AG09319 (cell line): ENCODE results near the gene TTC21A.

ENCODE experiments used
- DNase-seq: peaks from one replicate; pipeline ENCODE4 v3.0.0-alpha.2; 2010; ENCODE audit warnings: low read depth; ENCODE audit errors: extremely low read depth
- CTCF ChIP-seq: IDR thresholded peaks from 2 replicates; pipeline ENCODE4 v1.5.1; 2011; ENCODE audit warnings: low read depth, mild to moderate bottlenecking, inconsistent platforms, low read length, moderate library complexity

Gene TTC21A

GRCh38 chr3:39178553-39178952 is 71.1 kb downstream of the TTC21A start:
- no peak for TF ChIP-seq CTCF
- DNase-seq: no peak

- no peak for TF ChIP-seq CTCF
- no peak for DNase-seq
Measured at GRCh38 chr3:39180183-39180545, 72.7 kb downstream of the TTC21A start.

- no peak for DNase-seq
- peak; percentile 26 for TF ChIP-seq CTCF
Measured at GRCh38 chr3:39180546-39181346, 73.3 kb downstream of the TTC21A start.

- no peak for TF ChIP-seq CTCF
- no peak for DNase-seq
Measured at GRCh38 chr3:39181408-39182335, 74.2 kb downstream of the TTC21A start.

GRCh38 chr3:39183211-39184080 is 76.0 kb downstream of the TTC21A start:
- no peak for DNase-seq
- no peak for TF ChIP-seq CTCF

GRCh38 chr3:39184081-39184967 is 76.8 kb downstream of the TTC21A start:
- no peak for DNase-seq
- TF ChIP-seq CTCF: no peak
